Activated CD4-positive, alpha-beta T cell treated with anti-CD3 and anti-CD28 coated beads for 4 hours (primary cell): ENCODE measurements around the gene UBTF.

Source experiments
- DNase-seq, 2 donors: peaks; one replicate each; pipeline ENCODE4 v3.0.0-alpha.2; 2020

Gene UBTF

GRCh38 chr17:44219616-44220212 is at the start of gene UBTF:
Gene UBTF, minus strand, starts transcription at chr17:44219675. Its CDS starts 1,446 bp downstream, at chr17:44218229.
- DNase-seq, result peak; percentile 68 to 75

GRCh38 chr17:44268709-44269534 is 49.4 kb upstream of the UBTF start:
- no peak for DNase-seq

GRCh38 chr17:44267818-44268490 is 48.5 kb upstream of the UBTF start, which contains the start of gene SLC4A1:
Gene SLC4A1, minus strand, starts transcription at chr17:44268135. Its CDS starts 5,269 bp downstream, at chr17:44262866.
- no peak for DNase-seq

GRCh38 chr17:44267165-44267455 is 47.6 kb upstream of the UBTF start:
- no peak for DNase-seq

- no peak for DNase-seq
These were observed 47.1 kb upstream of the UBTF start for GRCh38 chr17:44266402-44267164.

- no peak for DNase-seq
These were observed 43.9 kb upstream of the UBTF start for GRCh38 chr17:44263345-44263902.

- no peak for DNase-seq
These were observed 43.3 kb upstream of the UBTF start for GRCh38 chr17:44262654-44263225.

- no peak for DNase-seq
These were observed 40.8 kb upstream of the UBTF start for GRCh38 chr17:44260296-44260695.

- DNase-seq, result no peak
These were observed 39.4 kb upstream of the UBTF start for GRCh38 chr17:44258811-44259351.

- no peak for DNase-seq
These were observed 38.6 kb upstream of the UBTF start for GRCh38 chr17:44257815-44258760.

GRCh38 chr17:44256671-44257070 is 37.2 kb upstream of the UBTF start:
- no peak for DNase-seq

- DNase-seq, result no peak
These were observed 36.4 kb upstream of the UBTF start for GRCh38 chr17:44255915-44256314.

GRCh38 chr17:44254361-44255095 is 35.1 kb upstream of the UBTF start:
- DNase-seq, result no peak

GRCh38 chr17:44253006-44253405 is 33.5 kb upstream of the UBTF start:
- no peak for DNase-seq

- no peak for DNase-seq
These were observed 31.6 kb upstream of the UBTF start for GRCh38 chr17:44251062-44251461.

- DNase-seq, result no peak
These were observed 30.2 kb upstream of the UBTF start for GRCh38 chr17:44249501-44250246.

- no peak for DNase-seq
These were observed 28.6 kb upstream of the UBTF start for GRCh38 chr17:44247876-44248736.

- no peak for DNase-seq
These were observed 28.0 kb upstream of the UBTF start for GRCh38 chr17:44247440-44247841.
